Effector memory CD8-positive, alpha-beta T cell (primary cell): ENCODE results near the gene SLCO4A1.

Experiments used
- ATAC-seq: fragments of 150-1000 bp; cut with Tn5 transposase; replicated peaks from 2 replicates; pipeline ENCODE4 v1.10.0; 2021; ENCODE audit warnings: mild to moderate bottlenecking, moderate library complexity
- DNase-seq, 3 experiments: peaks; one replicate each; pipeline ENCODE4 v3.0.0; 2021
- H3K27ac Mint-ChIP-seq, 2 donors: one replicate each; pipeline ENCODE4 v1.8.0; 2022; ENCODE audit warnings: mild to moderate bottlenecking in 2 of 2, mixed read lengths in 2 of 2, moderate library complexity in 2 of 2
- H3K27me3 Mint-ChIP-seq, 2 donors: one replicate each; pipeline ENCODE4 v1.8.0; 2022; ENCODE audit warnings: mixed read lengths in 2 of 2
- H3K36me3 Mint-ChIP-seq: one replicate; pipeline ENCODE4 v1.8.0; 2022; ENCODE audit warnings: mild to moderate bottlenecking, moderate library complexity, mixed read lengths; ENCODE audit not compliant: insufficient read depth
- H3K4me1 Mint-ChIP-seq, 2 donors: one replicate each; pipeline ENCODE4 v1.8.0; 2022; ENCODE audit warnings: low read depth in 2 of 2, mixed read lengths in 2 of 2
- H3K4me3 Mint-ChIP-seq, 2 donors: one replicate each; pipeline ENCODE4 v1.8.0; 2022; ENCODE audit warnings: mild to moderate bottlenecking in 2 of 2, mixed read lengths in 2 of 2, moderate library complexity in 2 of 2
- H3K9me3 Mint-ChIP-seq, 2 donors: one replicate each; pipeline ENCODE4 v1.8.0; 2022; ENCODE audit warnings: mixed read lengths in 2 of 2

The SLCO4A1 gene

GRCh38 chr20:62631336-62632308, 10.7 kb upstream of the SLCO4A1 start:
- no peak overlapping the region for H3K27ac Mint-ChIP-seq
- ATAC-seq (no peak), DNase-seq (no peak)
- peaks cover 0 to 2% of the 10 kb centered on the region in 2 donors for H3K4me1 Mint-ChIP-seq
- H3K27me3 Mint-ChIP-seq, result peaks cover 32 to 47% of the 10 kb centered on the region in 2 donors
- H3K9me3 Mint-ChIP-seq, result no peaks in the 10 kb centered on the region
- no peak overlapping the region for H3K4me3 Mint-ChIP-seq
- no peaks in the 10 kb centered on the region for H3K36me3 Mint-ChIP-seq

GRCh38 chr20:62632575-62633090, 9.7 kb upstream of the SLCO4A1 start:
- no peak overlapping the region for H3K27ac Mint-ChIP-seq
- H3K4me3 Mint-ChIP-seq, result no peak overlapping the region
- DNase-seq, result no peak
- peaks cover 0 to 2% of the 10 kb centered on the region in 2 donors for H3K4me1 Mint-ChIP-seq
- no peak for ATAC-seq
- peaks cover 32 to 47% of the 10 kb centered on the region in 2 donors for H3K27me3 Mint-ChIP-seq
- H3K9me3 Mint-ChIP-seq, result no peaks in the 10 kb centered on the region
- no peaks in the 10 kb centered on the region for H3K36me3 Mint-ChIP-seq

- no peak overlapping the region for H3K4me3 Mint-ChIP-seq
- ATAC-seq (no peak), DNase-seq (no peak)
- peaks cover 0 to 2% of the 10 kb centered on the region in 2 donors for H3K4me1 Mint-ChIP-seq
- H3K27ac Mint-ChIP-seq, result no peak overlapping the region
- peaks cover 32 to 53% of the 10 kb centered on the region in 2 donors for H3K27me3 Mint-ChIP-seq
- no peaks in the 10 kb centered on the region for H3K9me3 Mint-ChIP-seq
- no peaks in the 10 kb centered on the region for H3K36me3 Mint-ChIP-seq
Observed at GRCh38 chr20:62633598-62634329, 8.5 kb upstream of the SLCO4A1 start.

GRCh38 chr20:62634330-62634967, 7.9 kb upstream of the SLCO4A1 start:
- Mint-ChIP-seq H3K27ac (no peak overlapping the region), H3K4me3 (no peak overlapping the region), H3K9me3 (no peaks in the 10 kb centered on the region), H3K27me3 (peaks cover 32 to 57% of the 10 kb centered on the region in 2 donors), H3K36me3 (no peaks in the 10 kb centered on the region), H3K4me1 (peaks cover 0 to 2% of the 10 kb centered on the region in 2 donors)
- ATAC-seq (no peak), DNase-seq (no peak)

GRCh38 chr20:62635232-62635631, 7.1 kb upstream of the SLCO4A1 start:
- peaks cover 32 to 57% of the 10 kb centered on the region in 2 donors for H3K27me3 Mint-ChIP-seq
- no peaks in the 10 kb centered on the region for H3K9me3 Mint-ChIP-seq
- no peak overlapping the region for H3K4me3 Mint-ChIP-seq
- H3K4me1 Mint-ChIP-seq, result peaks cover 0 to 2% of the 10 kb centered on the region in 2 donors
- no peak overlapping the region for H3K27ac Mint-ChIP-seq
- no peaks in the 10 kb centered on the region for H3K36me3 Mint-ChIP-seq
- ATAC-seq, result no peak
- DNase-seq, result no peak

- Mint-ChIP-seq H3K36me3 (no peaks in the 10 kb centered on the region), H3K27me3 (peaks cover 32 to 57% of the 10 kb centered on the region in 2 donors), H3K4me1 (peaks cover 0 to 2% of the 10 kb centered on the region in 2 donors), H3K9me3 (no peaks in the 10 kb centered on the region), H3K4me3 (no peak overlapping the region), H3K27ac (no peak overlapping the region)
- DNase-seq, result no peak
- no peak for ATAC-seq
Observed at GRCh38 chr20:62635852-62636251, 6.5 kb upstream of the SLCO4A1 start.

- no peaks in the 10 kb centered on the region for H3K36me3 Mint-ChIP-seq
- peaks cover 2% of the 10 kb centered on the region in 2 donors for H3K4me1 Mint-ChIP-seq
- no peaks in the 10 kb centered on the region for H3K9me3 Mint-ChIP-seq
- H3K27ac Mint-ChIP-seq, result no peak overlapping the region
- DNase-seq (no peak), ATAC-seq (no peak)
- no peak overlapping the region for H3K4me3 Mint-ChIP-seq
- H3K27me3 Mint-ChIP-seq, result peaks cover 32 to 57% of the 10 kb centered on the region in 2 donors
Observed at GRCh38 chr20:62636446-62636845, 5.9 kb upstream of the SLCO4A1 start.

GRCh38 chr20:62637110-62637509, 5.2 kb upstream of the SLCO4A1 start:
- DNase-seq, result no peak
- Mint-ChIP-seq H3K9me3 (no peaks in the 10 kb centered on the region), H3K27me3 (peaks cover 27 to 50% of the 10 kb centered on the region in 2 donors), H3K4me1 (peaks cover 5% of the 10 kb centered on the region in 2 donors), H3K27ac (no peak overlapping the region), H3K4me3 (no peak overlapping the region), H3K36me3 (no peaks in the 10 kb centered on the region)
- ATAC-seq, result no peak

GRCh38 chr20:62637521-62638054, 4.7 kb upstream of the SLCO4A1 start:
- Mint-ChIP-seq H3K4me1 (peaks cover 5% of the 10 kb centered on the region in 2 donors), H3K4me3 (no peak overlapping the region), H3K27ac (no peak overlapping the region), H3K9me3 (no peaks in the 10 kb centered on the region), H3K27me3 (peaks cover 23 to 46% of the 10 kb centered on the region in 2 donors), H3K36me3 (no peaks in the 10 kb centered on the region)
- DNase-seq, result no peak
- no peak for ATAC-seq

- Mint-ChIP-seq H3K27me3 (peaks cover 17 to 40% of the 10 kb centered on the region in 2 donors), H3K4me1 (peaks cover 5% of the 10 kb centered on the region in 2 donors), H3K4me3 (no peak overlapping the region), H3K9me3 (no peaks in the 10 kb centered on the region), H3K36me3 (no peaks in the 10 kb centered on the region), H3K27ac (no peak overlapping the region)
- no peak for DNase-seq
- no peak for ATAC-seq
Observed at GRCh38 chr20:62638055-62638570, 4.2 kb upstream of the SLCO4A1 start.

- Mint-ChIP-seq H3K36me3 (no peaks in the 10 kb centered on the region), H3K4me3 (no peak overlapping the region), H3K9me3 (no peaks in the 10 kb centered on the region), H3K4me1 (peaks cover 5% of the 10 kb centered on the region in 2 donors), H3K27ac (no peak overlapping the region), H3K27me3 (peaks cover 11 to 33% of the 10 kb centered on the region in 2 donors)
- no peak for DNase-seq
- ATAC-seq, result no peak
Observed at GRCh38 chr20:62638679-62639406, 3.5 kb upstream of the SLCO4A1 start.

GRCh38 chr20:62639765-62640164, 2.5 kb upstream of the SLCO4A1 start:
- no peak overlapping the region for H3K4me3 Mint-ChIP-seq
- H3K36me3 Mint-ChIP-seq, result no peaks in the 10 kb centered on the region
- DNase-seq (no peak), ATAC-seq (no peak)
- no peaks in the 10 kb centered on the region for H3K9me3 Mint-ChIP-seq
- H3K4me1 Mint-ChIP-seq, result peaks cover 5% of the 10 kb centered on the region in 2 donors
- no peak overlapping the region for H3K27ac Mint-ChIP-seq
- peaks cover 11 to 28% of the 10 kb centered on the region in 2 donors for H3K27me3 Mint-ChIP-seq
